ENCODE results near the gene R3HDML.
"Not testable (repeated sequence)": the region's sequence is repeated elsewhere in the genome, so short reads cannot be mapped to it uniquely, and the experiment has no call there.

R3HDML gene

DNA sequence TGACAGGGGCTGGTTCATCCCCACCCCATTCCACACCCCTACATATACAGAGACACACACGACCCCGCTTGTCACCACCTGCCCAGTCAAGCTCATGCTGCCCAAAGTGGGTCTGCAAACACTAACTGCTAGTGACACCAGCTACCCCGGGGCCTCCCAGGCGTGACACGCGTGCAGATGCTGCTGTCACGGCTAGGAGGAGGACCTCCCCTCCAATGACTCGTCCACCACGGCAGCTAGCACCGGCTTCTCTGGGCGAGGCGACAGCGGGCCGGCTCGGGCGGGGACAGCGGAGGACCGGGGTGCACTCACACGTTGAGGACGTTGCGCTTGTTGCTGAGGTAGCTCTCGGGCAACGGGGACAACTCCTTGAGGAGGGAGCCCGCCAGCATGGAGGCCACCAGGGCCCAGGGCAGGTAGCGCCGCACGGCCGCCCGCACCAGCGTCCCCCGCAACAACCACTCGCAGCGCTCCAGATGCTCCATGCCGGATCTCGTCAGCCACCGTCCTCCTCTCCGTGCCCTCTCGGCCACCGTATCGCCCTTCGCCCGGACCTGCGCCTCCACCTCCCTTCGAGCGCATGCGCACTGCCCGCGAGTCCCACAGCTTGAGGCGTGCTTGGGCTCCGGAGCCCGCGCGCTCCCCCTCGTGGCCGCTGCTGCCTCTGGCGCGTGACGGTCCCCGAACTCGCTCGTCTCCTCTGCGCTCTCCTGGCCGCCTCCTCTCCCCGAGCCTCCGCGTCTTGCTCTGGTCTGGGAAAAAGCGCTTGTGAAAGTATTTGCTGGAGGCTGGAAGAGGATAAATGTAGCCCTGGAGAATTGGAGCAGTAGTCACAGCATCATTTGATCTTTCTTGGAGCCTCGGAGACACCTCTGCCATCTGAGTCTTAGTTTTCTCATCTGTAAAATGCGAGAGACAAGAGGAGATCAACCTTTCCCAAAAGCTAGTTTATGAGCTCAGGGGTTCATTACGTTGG lies 25.9 kb upstream of the R3HDML start, which contains the start of gene FITM2:
Gene FITM2 (minus strand): TSS at position 539 of the 976 bp plus-strand sequence. CDS start 54 bp downstream, at position 485.
- no peaks in the 10 kb centered on the region for H3K9me3 Mint-ChIP-seq
- H3K27ac Mint-ChIP-seq: peak within 1 kb of the TSS; percentile 80 to 97
- peaks cover 31% of the 10 kb centered on the region for H3K4me1 Mint-ChIP-seq
- DNase-seq (peak; percentile 99), ATAC-seq (peak; percentile 95)
- H3K4me3 Mint-ChIP-seq: peak within 1 kb of the TSS; percentile 90 to 93
- H3K27me3 Mint-ChIP-seq: no peaks in the 10 kb centered on the region

DNA sequence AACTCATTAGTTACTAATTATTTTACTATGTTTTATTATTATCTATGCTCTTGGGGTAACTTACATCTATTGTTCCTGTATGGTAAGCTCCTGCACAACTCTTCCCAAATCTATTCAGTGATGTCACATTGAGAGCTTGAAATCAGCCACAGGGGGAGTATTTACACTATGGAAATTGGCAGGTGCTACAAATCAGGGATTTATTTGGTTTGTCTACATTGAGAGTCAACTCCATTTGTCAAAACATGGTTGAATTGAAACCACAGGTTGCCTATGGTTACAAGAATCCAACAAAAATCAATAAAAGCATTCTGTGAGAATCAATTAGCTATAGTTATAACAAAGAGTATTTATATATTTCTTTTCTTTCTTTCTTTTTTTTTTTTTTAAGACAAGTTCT lies 22.0 kb upstream of the R3HDML start:
- Mint-ChIP-seq H3K4me1 (peaks cover 16% of the 10 kb centered on the region), H3K27ac (no peak overlapping the region), H3K27me3 (no peaks in the 10 kb centered on the region), H3K9me3 (no peaks in the 10 kb centered on the region), H3K4me3 (no peak overlapping the region)
- ATAC-seq: no peak
- no peak for DNase-seq

DNA sequence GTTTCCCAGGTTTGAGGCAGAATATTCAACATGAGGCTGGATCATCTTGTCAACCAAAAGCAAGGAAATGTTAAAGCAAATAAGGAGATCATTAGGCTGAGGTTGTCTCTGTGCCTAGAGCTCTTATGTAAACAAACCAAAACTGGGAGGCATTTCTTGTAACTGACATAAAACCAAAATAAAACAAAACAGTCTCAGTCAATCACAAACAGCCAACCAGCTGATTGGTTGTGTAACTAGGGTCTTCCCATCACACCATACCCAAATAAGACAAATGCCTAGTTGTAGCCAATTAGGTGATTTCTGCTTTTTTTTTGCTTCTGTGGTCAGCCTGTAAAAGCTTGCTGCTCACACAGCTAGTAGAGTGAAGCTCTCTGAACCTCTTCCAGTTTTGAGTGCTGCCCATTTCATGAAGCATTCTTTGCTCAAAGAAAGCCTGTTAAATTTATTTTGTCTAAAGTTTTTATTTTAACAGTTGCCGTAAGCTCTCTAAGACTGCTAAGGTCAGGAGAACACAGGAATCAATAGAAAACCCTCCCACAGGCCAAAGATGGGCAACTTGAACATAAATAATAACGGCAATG lies 16.9 kb upstream of the R3HDML start:
- H3K4me3 Mint-ChIP-seq: no peak overlapping the region
- no peak for ATAC-seq
- H3K27me3 Mint-ChIP-seq: no peaks in the 10 kb centered on the region
- H3K27ac Mint-ChIP-seq: no peak overlapping the region
- H3K4me1 Mint-ChIP-seq: no peaks in the 10 kb centered on the region
- DNase-seq: no peak
- no peaks in the 10 kb centered on the region for H3K9me3 Mint-ChIP-seq

DNA sequence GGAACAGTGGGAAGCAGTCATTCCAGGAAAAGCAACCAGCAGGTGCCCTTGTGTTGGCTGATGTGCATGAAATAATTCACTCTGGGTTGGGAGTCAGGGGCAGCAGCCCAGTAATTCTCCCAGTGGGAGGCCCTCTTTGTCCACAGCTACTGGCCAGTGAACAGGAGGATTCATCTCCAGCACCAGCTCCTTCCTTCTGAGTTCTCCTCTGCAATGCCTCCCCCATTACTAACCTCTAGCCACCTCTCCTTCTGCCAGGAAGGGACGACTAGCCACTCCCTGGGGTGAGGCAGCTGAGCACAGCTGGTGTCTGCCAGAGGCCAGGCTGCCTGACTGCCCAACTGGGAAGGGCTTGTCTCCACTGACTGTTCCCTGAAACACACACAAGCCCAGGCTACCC lies 12.5 kb upstream of the R3HDML start:
- H3K27me3 Mint-ChIP-seq: no peaks in the 10 kb centered on the region
- peak overlapping the region; percentile 4 to 92 for H3K27ac Mint-ChIP-seq
- H3K9me3 Mint-ChIP-seq: no peaks in the 10 kb centered on the region
- peaks cover 6% of the 10 kb centered on the region for H3K4me1 Mint-ChIP-seq
- DNase-seq (no peak), ATAC-seq (no peak)
- H3K4me3 Mint-ChIP-seq: no peak overlapping the region

DNA sequence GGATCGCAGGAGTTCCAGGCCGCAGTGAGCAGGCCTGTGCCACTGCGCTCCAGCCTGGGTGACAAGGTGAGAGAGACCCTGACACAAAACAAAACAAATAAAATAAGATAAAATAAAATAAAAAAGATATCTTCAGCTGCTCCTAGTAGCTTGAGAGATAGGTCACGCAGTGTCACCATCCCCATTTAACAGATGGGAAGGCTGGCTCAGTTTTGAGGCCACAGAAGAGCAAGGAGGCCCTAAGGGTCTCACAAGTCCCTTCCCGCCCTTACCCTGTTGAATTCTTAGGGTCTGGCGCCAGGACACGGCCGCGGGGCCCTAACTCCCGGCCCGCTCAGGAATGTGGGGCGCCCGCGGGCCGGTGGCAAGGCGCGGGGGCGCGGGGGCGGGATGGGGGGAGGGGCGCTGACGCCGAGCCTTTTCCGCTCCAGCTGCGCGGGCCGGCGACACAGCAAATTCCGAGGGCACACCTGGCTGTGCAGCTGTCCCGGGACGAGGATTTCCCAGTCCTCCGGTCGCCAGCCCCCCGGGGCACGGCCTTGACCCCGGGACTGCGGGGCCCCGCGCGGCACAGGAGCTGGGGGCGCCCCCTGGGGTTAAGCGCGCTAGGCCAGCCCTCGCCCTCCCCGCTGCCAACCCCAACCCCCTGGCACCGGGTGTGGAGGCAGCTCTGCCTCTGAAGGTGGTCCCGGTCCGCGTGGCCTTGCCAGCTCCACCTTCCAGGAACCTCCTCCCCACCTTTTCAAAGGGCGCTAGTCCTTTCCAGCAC lies 10.3 kb upstream of the R3HDML start:
- no peaks in the 10 kb centered on the region for H3K9me3 Mint-ChIP-seq
- H3K27ac Mint-ChIP-seq: peak overlapping the region; percentile 69 to 89
- peak overlapping the region; percentile 71 to 72 for H3K4me3 Mint-ChIP-seq
- peak; percentile 87 for ATAC-seq
- peak; percentile 23 to 31 for DNase-seq
- H3K27me3 Mint-ChIP-seq: no peaks in the 10 kb centered on the region
- peaks cover 6% of the 10 kb centered on the region for H3K4me1 Mint-ChIP-seq

DNA sequence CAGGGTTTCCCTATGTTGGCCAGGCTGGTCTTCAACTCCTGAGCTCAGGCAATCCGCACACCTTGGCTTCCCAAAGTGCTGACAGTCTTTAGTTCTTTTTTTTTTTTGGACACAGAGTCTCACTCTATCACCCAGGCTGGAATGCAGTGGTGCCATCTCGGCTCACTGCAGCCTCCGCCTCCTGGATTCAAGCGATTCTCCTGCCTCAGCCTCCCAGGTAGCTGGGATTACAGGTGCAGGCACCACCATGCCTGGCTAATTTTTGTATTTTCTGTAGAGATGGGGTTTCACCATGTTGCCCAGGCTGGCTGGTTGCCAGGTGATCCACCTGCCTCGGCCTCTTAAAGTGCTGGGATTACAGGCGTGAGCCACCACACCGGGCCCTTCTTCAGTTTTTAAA lies 9.1 kb upstream of the R3HDML start:
- ATAC-seq, H3K27me3 Mint-ChIP-seq, H3K9me3 Mint-ChIP-seq, H3K4me1 Mint-ChIP-seq, DNase-seq: not testable (repeated sequence)
- H3K27ac Mint-ChIP-seq: peak overlapping the region in 1 of 2 donors; percentile 97
- peak overlapping the region; percentile 61 to 67 for H3K4me3 Mint-ChIP-seq

DNA sequence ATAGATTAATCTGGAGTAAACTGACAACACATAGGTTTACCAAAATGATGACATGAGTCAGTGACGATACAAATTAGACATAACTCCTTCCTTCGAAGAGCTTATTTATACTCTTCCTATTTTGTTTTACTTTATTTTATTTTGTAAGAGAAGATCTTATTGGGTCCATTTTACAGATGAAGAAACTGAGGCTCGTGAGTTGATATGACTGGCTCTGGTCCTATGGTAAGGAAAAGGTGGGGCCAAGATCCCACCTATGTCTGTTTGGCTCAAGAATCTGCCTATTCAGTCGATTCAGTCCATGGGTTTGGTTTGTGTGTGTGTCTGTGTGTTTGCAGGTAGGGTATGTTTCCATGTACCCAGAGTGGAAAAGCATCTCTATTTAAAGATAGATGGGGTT lies 8.4 kb upstream of the R3HDML start:
- no peak overlapping the region for H3K4me3 Mint-ChIP-seq
- no peaks in the 10 kb centered on the region for H3K9me3 Mint-ChIP-seq
- peaks cover 6% of the 10 kb centered on the region for H3K4me1 Mint-ChIP-seq
- DNase-seq (no peak), ATAC-seq (no peak)
- no peak overlapping the region for H3K27ac Mint-ChIP-seq
- H3K27me3 Mint-ChIP-seq: no peaks in the 10 kb centered on the region

DNA sequence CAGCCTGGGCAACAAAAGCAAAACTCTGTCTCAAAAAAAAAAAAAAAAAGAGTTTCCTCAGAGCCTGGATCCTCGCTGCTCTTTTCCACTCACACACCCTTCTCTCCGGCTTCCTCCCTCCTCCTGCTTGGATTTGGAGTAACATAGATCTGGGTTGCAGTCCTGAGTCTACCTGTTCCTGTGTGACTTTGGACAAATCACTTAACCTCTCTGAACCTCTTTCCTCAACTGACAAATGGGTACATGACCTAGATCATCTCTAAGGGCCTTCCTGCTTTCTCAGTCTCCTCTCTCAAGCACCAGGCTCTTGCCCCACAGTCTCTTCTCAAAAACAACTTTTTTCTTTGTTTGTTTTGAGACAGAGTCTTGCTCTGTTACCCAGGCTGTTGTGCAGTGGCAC lies 5.6 kb upstream of the R3HDML start:
- H3K4me3 Mint-ChIP-seq: no peak overlapping the region

DNA sequence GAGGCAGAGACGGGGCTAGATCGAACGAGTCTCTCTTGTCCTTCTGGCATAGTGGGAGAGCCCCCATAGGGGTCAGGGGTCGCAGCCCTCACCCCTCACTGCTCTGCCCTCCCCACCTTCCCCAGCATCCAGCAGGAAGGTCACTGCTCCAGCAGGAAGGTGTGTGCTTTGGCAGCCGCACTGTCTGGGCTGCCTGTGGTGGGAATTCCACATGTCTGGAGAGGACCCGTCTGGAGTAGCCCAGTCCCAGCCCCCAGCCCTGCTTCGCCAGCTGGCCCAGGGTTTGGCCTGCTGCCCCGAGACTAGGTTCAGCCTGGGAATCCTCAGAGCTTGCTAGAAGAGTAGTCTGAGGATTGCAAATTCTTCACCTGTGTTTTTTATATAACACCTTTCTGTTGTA lies 2.5 kb upstream of the R3HDML start:
- ATAC-seq (no peak), DNase-seq (no peak)
- Mint-ChIP-seq H3K4me3 (no peak overlapping the region), H3K4me1 (no peaks in the 10 kb centered on the region), H3K27me3 (peaks cover 9% of the 10 kb centered on the region), H3K9me3 (no peaks in the 10 kb centered on the region), H3K27ac (no peak overlapping the region)

More for the DNA sequence above, 5.6 kb upstream of the R3HDML start:
- H3K27me3 Mint-ChIP-seq: peaks cover 3% of the 10 kb centered on the region
- no peak overlapping the region for H3K27ac Mint-ChIP-seq
- DNase-seq (no peak), ATAC-seq (no peak)
- no peaks in the 10 kb centered on the region for H3K9me3 Mint-ChIP-seq
- peaks cover 6% of the 10 kb centered on the region for H3K4me1 Mint-ChIP-seq

DNA sequence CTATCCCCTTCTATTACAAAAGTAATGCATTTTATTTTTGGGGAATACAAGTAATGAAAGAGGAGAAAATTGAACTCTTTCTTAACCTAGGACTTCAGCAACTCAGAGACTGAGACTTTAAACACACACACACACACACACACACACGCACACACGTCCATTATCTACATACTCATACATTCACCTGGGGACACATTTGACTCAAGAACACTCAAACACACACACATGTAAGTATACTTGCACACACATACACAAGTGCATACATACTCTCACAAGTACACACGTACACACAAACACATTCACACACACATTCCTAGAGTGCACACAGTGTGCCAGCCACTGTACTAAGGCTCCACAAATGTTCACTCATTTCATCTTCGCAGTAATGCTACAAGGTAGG lies 2.1 kb upstream of the R3HDML start:
- DNase-seq (no peak), ATAC-seq (no peak)
- peaks cover 9% of the 10 kb centered on the region for H3K27me3 Mint-ChIP-seq
- H3K9me3 Mint-ChIP-seq: no peaks in the 10 kb centered on the region
- H3K27ac Mint-ChIP-seq: no peak overlapping the region
- no peaks in the 10 kb centered on the region for H3K4me1 Mint-ChIP-seq
- no peak overlapping the region for H3K4me3 Mint-ChIP-seq

DNA sequence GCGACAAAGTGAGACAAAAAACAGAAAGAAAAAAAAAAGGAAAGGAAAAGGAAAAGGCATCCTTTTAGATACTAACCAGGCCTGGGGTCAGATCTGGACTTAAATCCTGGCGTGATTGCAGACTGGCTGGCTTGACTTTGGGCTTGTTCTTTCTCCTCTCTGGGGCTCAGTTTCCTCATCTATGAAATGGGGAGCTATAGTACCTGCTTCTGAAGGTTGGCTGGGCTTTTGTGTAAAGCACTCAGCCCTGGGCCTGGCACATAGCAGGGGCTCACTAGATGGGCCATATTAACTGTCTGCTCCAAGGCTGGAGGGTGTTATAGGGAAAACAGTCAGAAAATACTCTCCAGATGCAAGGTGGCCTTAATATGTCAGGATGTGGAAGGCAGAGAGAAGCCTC lies 1.2 kb upstream of the R3HDML start:
- Mint-ChIP-seq H3K4me3 (no peak overlapping the region), H3K9me3 (no peaks in the 10 kb centered on the region), H3K4me1 (no peaks in the 10 kb centered on the region), H3K27ac (no peak overlapping the region), H3K27me3 (peaks cover 9% of the 10 kb centered on the region)
- no peak for DNase-seq
- no peak for ATAC-seq

DNA sequence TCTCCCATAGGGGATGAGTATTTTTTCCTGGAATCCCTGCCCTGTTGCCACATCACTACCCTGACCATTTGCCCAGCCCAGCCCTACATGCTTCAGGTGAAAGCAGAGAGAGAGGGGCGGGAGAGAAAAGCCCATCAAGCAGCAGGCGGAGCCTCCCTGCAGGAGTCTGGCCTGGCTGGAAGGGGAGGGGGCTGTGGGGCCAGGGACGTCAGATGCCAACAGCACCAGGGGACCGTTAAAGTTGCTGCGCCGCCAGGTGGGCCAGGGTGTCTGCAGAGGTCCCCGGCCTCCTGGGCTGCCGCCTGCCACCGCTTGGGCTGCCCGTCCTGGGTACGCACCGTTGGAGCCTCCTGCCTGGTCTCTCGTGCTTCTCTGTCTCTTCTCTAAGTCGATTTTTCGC lies 757 bp upstream of the R3HDML start:
- ATAC-seq (no peak), DNase-seq (no peak)
- Mint-ChIP-seq H3K27me3 (peaks cover 9% of the 10 kb centered on the region), H3K4me3 (no peak overlapping the region), H3K27ac (no peak overlapping the region), H3K4me1 (no peaks in the 10 kb centered on the region), H3K9me3 (no peaks in the 10 kb centered on the region)

DNA sequence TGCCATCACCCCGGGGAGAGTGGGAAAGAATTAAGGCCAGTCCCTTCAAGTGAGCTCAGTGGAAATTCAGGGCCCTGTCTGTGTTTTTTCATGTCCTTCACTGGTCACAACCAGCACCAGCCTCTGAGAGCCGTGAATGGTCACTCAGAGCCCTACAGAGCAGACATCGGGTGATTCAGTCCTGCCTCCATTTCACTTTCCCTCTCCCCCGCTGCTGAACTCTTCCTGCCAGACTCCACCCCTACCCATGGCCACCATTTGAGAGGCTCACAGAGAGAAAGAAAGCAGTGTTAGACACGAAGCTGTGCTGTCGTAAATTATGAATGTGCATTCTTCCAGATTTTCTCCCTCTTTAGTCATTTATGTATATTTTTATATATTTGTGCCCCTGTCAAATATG lies 5.4 kb downstream of the R3HDML start:
- no peak overlapping the region for H3K4me3 Mint-ChIP-seq
- H3K27me3 Mint-ChIP-seq: no peaks in the 10 kb centered on the region

DNA sequence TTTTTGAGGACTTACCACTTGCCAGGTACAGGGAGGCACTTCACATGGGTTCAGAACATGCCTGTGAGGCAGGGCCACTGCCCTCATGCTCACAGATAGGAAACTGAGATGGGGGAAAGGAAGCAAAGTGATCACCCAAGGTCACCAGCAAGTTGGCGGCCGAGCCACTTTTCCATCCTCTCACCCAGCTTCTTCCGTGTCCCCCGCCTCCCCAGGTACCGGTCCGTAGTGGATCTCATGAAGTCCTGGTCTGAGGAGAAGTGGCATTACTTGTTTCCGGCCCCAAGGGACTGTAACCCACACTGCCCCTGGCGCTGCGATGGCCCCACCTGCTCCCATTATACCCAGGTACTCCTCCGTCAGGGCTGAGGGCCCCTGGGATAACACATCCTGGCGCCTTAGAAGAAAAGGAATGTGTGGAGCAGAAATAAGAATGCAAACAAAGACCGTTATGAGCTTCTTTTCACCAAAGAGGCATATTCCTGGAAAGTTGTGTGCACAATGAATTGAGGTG lies 6.4 kb downstream of the R3HDML start:
- no peak for ATAC-seq
- Mint-ChIP-seq H3K4me3 (no peak overlapping the region), H3K4me1 (no peaks in the 10 kb centered on the region), H3K9me3 (no peaks in the 10 kb centered on the region), H3K27me3 (no peaks in the 10 kb centered on the region), H3K27ac (peak overlapping the region in 1 of 2 donors; percentile 62)
- DNase-seq: no peak

More for the DNA sequence above, 5.4 kb downstream of the R3HDML start:
- Mint-ChIP-seq H3K27ac (peak overlapping the region; percentile 73 to 93), H3K9me3 (no peaks in the 10 kb centered on the region), H3K4me1 (no peaks in the 10 kb centered on the region)
- DNase-seq: no peak
- ATAC-seq: no peak

DNA sequence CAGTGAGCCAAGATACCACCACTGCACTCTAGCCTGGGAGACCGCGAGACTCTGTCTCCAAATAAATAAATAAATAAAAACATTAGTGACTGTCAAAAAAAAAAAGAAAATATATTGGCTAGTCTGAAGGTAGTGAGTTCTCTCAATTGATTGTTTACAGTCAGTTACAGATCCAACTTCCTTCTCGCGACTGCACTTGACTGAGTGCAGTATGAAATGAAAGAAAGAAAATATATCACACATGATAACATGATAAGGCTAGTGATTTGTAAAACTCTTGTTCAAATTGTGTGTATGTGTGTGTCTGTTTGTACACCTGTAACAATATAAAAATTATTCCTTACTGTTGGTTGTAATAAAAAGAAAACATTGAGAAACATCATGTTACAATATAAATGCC lies 7.9 kb downstream of the R3HDML start:
- DNase-seq: no peak
- Mint-ChIP-seq H3K4me1 (no peaks in the 10 kb centered on the region), H3K9me3 (no peaks in the 10 kb centered on the region), H3K27ac (no peak overlapping the region), H3K27me3 (no peaks in the 10 kb centered on the region), H3K4me3 (no peak overlapping the region)
- no peak for ATAC-seq
